ES-I3 (cell line): ENCODE results near the gene BACH2.
"Not testable (repeated sequence)": the region's sequence is repeated elsewhere in the genome, so short reads cannot be mapped to it uniquely, and the experiment has no call there.

Experiments used
- H3K36me3 ChIP-seq: 2 replicates; pipeline ENCODE4 v1.6.1; 2013; ENCODE audit warnings: mild to moderate bottlenecking, low read length, control low read depth, moderate library complexity; ENCODE audit not compliant: insufficient read depth
- H3K4me1 ChIP-seq: 2 replicates; pipeline ENCODE4 v1.6.1; 2013; ENCODE audit warnings: mild to moderate bottlenecking, control low read depth, low read length; ENCODE audit not compliant: insufficient read depth
- H3K9ac ChIP-seq: 2 replicates; pipeline ENCODE4 v1.6.1; 2013; ENCODE audit warnings: low read depth, mild to moderate bottlenecking, low read length, moderate library complexity
- H3K9me3 ChIP-seq: 2 replicates; pipeline ENCODE4 v1.6.1; 2013; ENCODE audit warnings: mild to moderate bottlenecking, low read length, moderate library complexity; ENCODE audit not compliant: control insufficient read depth, insufficient read depth

Gene BACH2

GRCh38 chr6:89892577-89892976 lies 404.1 kb downstream of the BACH2 start:
- H3K9me3 ChIP-seq, result not testable (repeated sequence)
- peaks cover 13% of the 10 kb centered on the region for H3K4me1 ChIP-seq

DNA sequence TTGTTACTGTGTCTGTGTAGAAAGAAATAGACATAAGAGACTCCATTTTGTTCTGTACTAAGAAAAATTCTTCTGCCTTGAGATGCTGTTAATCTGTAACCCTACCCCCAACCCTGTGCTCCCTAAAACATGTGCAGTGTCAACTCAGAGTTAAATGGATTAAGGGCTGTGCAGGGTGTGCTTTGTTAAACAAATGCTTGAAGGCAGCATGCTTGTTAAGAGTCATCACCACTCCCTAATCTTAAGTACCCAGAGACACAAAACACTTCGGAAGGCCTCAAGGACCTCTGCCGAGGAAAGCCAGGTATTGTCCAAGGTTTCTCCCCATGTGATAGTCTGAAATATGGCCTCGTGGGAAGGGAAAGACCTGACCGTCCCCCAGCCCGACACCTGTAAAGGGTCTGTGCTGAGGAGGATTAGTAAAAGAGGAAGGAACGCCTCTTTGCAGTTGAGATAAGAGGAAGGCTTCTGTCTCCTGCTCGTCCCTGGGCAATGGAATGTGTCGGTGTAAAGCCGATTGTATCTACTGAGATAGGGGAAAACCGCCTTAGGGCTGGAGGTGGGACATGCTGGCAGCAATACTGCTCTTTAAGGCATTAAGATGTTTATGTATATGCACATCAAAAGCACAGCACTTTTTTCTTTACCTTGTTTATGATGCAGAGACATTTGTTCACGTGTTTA lies 405.7 kb downstream of the BACH2 start:
- not testable (repeated sequence) for H3K9ac ChIP-seq, H3K9me3 ChIP-seq, H3K4me1 ChIP-seq, H3K36me3 ChIP-seq

More at GRCh38 chr6:89892577-89892976, 404.1 kb downstream of the BACH2 start:
- not testable (repeated sequence) for H3K36me3 ChIP-seq, H3K9ac ChIP-seq

- Histone ChIP-seq H3K36me3 (no peaks in the 10 kb centered on the region), H3K9me3 (no peaks in the 10 kb centered on the region), H3K9ac (no peak overlapping the region), H3K4me1 (peaks cover 4% of the 10 kb centered on the region; the same call in 1 of the 2 replicates)
Measured at GRCh38 chr6:89888871-89889270, 407.8 kb downstream of the BACH2 start.

GRCh38 chr6:89888138-89888514 lies 408.5 kb downstream of the BACH2 start:
- Histone ChIP-seq H3K9ac (no peak overlapping the region), H3K36me3 (no peaks in the 10 kb centered on the region), H3K4me1 (peaks cover 4% of the 10 kb centered on the region; the same call in 1 of the 2 replicates), H3K9me3 (no peaks in the 10 kb centered on the region)

GRCh38 chr6:89887452-89888137 lies 409.0 kb downstream of the BACH2 start:
- Histone ChIP-seq H3K9ac (no peak overlapping the region), H3K4me1 (peaks cover 4% of the 10 kb centered on the region; the same call in 1 of the 2 replicates), H3K36me3 (no peaks in the 10 kb centered on the region), H3K9me3 (no peaks in the 10 kb centered on the region)

- Histone ChIP-seq H3K4me1 (peaks cover 1% of the 10 kb centered on the region; the same call in 1 of the 2 replicates), H3K9ac (no peak overlapping the region), H3K36me3 (no peaks in the 10 kb centered on the region), H3K9me3 (no peaks in the 10 kb centered on the region)
Measured at GRCh38 chr6:89886378-89887120, 410.1 kb downstream of the BACH2 start.
